IMR-90 (cell line): ENCODE data around the gene RARB. TPM values are rescaled to one million over a fixed set of nuclear protein-coding genes. Genes with fewer than 3 reads are reported as not detected.

ENCODE experiments used
- microRNA-seq, 2 experiments: library from miRNA; stranded (forward) in 1 of 2; unstranded in 1 of 2; fragments of 10-50 nt in 1 of 2; fragments of <30 nt in 1 of 2; gene quantifications in 1 of 2; microRNA quantifications in 1 of 2; one replicate each; pipeline versions ENCODE3 to v1.1.0; 2013 to 2020; ENCODE audit not compliant: insufficient read depth in 1 of 2, insufficient read length in 1 of 2, unreplicated experiment in 1 of 2
- polyA plus RNA-seq, 3 experiments: library from polyadenylated mRNA; depleted of rRNA; stranded (reverse); fragments of >200 nt; gene quantifications; 2 replicates each; pipeline ENCODE4 v1.2.3, GENCODE V29; 2012; ENCODE audit warnings: low replicate concordance in 1 of 3
- small RNA-seq, 5 experiments: library from RNA; depleted of rRNA; stranded (forward); fragments of <200 nt; gene quantifications; one replicate each; pipeline ENCODE3, GENCODE V24; 2012
- total RNA-seq: library from RNA; depleted of rRNA; stranded (reverse); fragments of >200 nt; gene quantifications from 2 replicates; pipeline ENCODE4 v1.2.3, GENCODE V29; 2012; rRNA removed

Gene RARB
- total and polyA plus RNA-seq, 2 of the 4 experiments (the other 2 are of a cell fraction): 0.53 to 1.4 TPM

Small RNA genes within 50 kb of the gene (microRNA-seq; reads per million reads assigned to microRNA genes)
- gene RF01161 (ENCODE audit: insufficient read depth, insufficient read length) (not detected), gene RF02271 (ENCODE audit: insufficient read depth, insufficient read length) (not detected)

Small RNA genes within 50 kb of the gene (small RNA-seq; reads per million reads assigned to genes)
- 0 reads per million in 5 experiments for gene RF01161
- gene RF02271: 0 reads per million in 5 experiments

Other genes with a start within 250 kb of the RARB start
- 53.4 and 115 TPM in 2 replicates for gene TOP2B, start 236.6 kb downstream of the RARB start, total RNA-seq
- gene TOP2B, start 236.6 kb downstream of the RARB start, polyA plus RNA-seq (2012; rRNA removed): 34.4 and 45.5 TPM in 2 replicates